GM10266 (cell line): Measurements from ENCODE around the gene GJD4.

Experiments
- DNase-seq: peaks from one replicate; pipeline ENCODE4 v3.0.0; 2012; ENCODE audit errors: extremely low spot score
- TF ChIP-seq, protein P1 (sequence below): IDR thresholded peaks from 2 replicates; pipeline ENCODE4 v1.5.1; 2012; ENCODE audit warnings: mild to moderate bottlenecking, low read depth; ENCODE audit not compliant: control insufficient read depth, insufficient read depth; ENCODE audit errors: missing control alignments

The GJD4 gene

DNA sequence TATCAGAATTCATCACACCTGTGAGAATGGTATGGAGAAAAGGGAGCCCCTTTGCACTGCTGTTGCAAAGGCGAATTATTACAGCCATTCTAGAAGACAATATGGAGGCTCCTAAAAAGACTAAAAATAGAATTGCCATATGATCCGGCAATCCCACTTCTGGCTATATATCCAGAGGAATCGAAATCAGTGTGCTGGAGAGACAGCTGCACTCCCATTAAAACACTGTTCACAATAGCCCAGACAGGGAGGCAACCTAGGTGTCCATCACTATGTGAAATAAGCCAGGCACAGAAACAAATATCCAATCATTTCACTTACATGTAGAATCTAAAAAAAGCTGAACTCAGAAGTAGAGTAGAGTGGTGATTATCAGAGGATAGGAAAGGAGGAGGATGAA is 26.0 kb upstream of the GJD4 start:
- no peak for DNase-seq
- TF ChIP-seq, protein P1, sequence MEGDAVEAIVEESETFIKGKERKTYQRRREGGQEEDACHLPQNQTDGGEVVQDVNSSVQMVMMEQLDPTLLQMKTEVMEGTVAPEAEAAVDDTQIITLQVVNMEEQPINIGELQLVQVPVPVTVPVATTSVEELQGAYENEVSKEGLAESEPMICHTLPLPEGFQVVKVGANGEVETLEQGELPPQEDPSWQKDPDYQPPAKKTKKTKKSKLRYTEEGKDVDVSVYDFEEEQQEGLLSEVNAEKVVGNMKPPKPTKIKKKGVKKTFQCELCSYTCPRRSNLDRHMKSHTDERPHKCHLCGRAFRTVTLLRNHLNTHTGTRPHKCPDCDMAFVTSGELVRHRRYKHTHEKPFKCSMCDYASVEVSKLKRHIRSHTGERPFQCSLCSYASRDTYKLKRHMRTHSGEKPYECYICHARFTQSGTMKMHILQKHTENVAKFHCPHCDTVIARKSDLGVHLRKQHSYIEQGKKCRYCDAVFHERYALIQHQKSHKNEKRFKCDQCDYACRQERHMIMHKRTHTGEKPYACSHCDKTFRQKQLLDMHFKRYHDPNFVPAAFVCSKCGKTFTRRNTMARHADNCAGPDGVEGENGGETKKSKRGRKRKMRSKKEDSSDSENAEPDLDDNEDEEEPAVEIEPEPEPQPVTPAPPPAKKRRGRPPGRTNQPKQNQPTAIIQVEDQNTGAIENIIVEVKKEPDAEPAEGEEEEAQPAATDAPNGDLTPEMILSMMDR = no peak

DNA sequence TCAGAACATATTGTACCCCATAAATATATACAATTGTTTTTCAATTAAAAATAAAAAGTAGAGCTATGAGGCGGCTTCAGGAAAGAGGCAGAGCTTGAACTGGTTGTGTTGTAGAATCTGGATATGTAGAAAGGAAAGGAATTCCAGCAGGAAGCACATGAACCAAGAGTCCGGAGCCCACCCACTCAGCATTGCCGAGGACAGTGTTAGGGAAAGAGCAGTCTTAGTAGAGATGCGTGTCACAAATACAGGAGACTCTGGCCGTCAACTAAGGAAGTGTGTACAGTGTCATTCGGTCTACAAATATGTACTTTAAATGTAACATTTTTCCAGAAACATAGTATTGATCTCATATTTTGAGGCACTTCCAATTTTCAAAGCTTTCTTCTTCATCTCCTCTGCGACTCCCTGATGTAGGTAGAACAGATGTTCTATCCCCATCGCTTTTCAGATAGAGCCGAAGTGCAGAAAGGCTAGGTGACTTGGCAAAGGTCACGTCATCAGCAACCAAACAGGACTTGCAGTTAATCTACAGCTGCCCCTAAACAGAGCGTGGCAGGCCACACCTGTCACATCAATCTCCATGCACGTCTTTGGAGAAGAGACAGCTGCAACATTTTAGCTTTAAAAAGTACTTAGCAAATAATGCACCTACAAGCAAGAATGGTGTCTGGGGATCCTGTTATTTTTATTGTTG is 25.3 kb upstream of the GJD4 start:
- no peak for DNase-seq
- TF ChIP-seq, protein P1 = no peak

DNA sequence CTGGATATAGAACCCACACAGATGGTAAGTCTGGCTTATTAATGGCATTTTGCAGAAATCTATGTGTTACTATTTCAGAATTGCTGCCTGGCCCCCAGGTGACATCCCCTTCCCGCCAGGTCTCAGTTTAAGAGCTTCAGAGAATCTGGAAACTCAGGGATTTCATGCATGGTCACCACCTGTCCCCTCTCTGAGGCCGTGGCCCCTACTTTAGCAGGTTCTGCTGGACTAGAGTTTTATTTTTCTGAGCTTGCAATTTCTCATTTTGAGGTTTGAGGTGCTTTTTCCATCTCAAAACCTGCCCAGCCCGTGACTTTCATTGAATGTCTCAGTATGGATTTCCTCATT is 24.7 kb upstream of the GJD4 start:
- DNase-seq = no peak
- TF ChIP-seq, protein P1 = no peak

DNA sequence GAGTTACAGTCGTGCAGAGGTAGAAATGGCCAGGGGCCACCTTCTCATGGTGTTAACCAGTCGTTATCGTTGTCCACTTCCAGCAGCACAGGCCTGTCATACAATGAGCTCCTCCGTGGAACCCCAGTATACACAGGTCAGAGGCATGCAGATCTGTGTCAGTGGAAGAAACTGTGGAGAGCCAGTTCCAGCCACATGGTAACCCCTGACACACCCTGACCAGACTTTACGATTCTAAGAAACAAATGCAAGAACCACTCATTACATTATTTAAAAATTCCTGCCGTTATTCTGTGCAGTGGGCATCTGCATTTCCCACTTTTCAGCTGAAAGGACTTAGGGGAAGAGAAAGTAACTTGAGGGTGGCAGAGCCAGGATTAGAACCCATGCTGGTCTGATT is 23.5 kb upstream of the GJD4 start:
- no peak for DNase-seq
- TF ChIP-seq, protein P1 = no peak

DNA sequence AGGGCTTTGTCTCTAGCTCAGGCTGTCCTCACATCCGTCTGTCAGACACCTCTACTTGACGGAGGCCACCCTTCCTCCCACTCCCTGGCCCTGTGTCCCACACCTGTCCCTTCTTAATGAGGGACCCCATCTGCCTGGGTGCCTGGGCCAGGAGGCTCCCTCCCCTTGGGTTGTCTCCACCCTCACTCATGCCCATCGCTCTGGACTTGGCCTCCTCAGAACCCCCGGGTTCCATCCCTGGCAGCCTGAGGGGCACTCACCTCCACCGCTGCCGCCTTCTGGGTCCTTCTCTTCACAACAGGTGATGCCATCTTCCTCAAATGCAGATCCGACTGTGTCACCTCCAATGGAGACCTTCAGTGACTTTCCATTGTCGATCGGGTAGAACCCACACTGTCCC is 20.2 kb upstream of the GJD4 start:
- TF ChIP-seq, protein P1 = no peak
- no peak for DNase-seq

DNA sequence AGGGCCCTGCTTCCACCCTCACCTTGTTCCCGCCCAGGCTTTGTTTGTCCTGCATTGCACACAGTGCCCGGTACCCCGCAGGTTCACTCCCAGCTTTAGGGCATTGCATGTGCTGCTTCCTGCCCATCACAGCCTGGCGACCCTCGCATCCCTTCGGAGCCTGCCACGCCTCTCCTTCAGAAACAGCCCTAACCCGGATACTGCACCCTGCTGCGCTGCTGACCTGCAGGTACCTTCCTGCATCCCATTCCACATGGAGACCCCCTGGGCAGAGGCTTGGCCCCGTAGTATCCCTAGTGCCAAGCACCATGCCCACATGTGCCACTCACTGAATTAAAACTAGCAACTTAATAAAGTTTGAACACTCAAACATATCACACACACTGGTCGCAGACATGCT is 19.8 kb upstream of the GJD4 start:
- DNase-seq = no peak
- TF ChIP-seq, protein P1 = no peak

DNA sequence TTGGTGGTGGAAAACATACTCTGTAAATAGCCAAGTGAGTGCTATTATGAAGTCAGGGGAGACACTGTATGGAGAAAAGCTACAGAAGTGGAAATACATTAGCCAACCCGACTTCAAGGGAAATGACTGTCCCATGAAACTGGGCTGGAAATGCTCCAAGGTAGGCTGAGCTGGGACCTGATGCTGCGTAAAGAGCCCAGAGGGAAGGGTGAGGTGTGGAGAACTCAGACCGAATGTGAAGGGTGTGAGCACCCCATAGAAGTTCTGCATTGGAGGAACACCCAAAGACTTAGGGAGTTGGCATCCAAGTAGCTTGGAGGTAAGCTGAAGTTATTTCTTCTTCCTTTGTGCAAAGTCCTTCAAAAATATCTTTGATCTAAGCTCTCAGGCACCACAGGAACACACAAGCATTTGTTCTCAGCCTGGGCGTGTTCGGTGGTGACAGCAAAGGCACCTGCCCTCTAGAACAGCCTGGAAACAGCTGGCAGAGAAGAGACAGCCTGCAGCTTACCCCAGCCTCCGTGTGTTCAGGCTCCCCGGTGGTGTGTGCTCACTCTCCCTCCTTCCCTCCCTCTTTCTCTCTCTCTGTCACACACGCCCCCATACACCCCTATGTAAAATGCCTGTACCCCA is 19.1 kb upstream of the GJD4 start:
- TF ChIP-seq, protein P1 = no peak
- no peak for DNase-seq
